ENCODE data around the gene NLRC5.
A peak's percentile ranks its signal among the peaks of the same experiment; 100 is the strongest.

NLRC5 gene

GRCh38 chr16:56961386-56961785 lies 28.0 kb upstream of the NLRC5 start:
- DNase-seq (ENCODE audit: low read depth): peak; percentile 70
- TF ChIP-seq CTCF (conservative IDR thresholded peaks at IDR 0.05; ENCODE audit: low read depth, low read length): no peak
- H3K4me3 ChIP-seq (ENCODE audit: low read depth, low read length): no peak overlapping the region

DNA sequence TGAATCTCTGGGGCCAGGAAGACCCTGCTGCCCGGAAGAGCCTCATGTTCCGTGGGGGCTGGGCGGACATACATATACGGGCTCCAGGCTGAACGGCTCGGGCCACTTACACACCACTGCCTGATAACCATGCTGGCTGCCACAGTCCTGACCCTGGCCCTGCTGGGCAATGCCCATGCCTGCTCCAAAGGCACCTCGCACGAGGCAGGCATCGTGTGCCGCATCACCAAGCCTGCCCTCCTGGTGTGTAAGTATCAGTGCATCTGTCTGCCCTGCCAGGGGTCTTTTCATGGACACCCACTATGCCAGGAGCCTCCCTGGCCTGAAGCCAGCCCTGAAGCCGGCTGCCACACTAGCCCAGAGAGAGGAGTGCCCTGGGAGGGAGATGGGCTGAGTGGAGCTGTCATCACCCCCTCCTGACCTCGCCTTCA lies 27.5 kb upstream of the NLRC5 start, which contains the start of gene CETP:
TSS of gene CETP (plus strand) at position 100 of the 431 bp plus-strand sequence. CDS start at position 130, 30 bp downstream.
- H3K4me3 ChIP-seq (ENCODE audit: low read depth, low read length): no peak within 1 kb of the TSS
- no peak for DNase-seq (ENCODE audit: low read depth)
- TF ChIP-seq CTCF (conservative IDR thresholded peaks at IDR 0.05; ENCODE audit: low read depth, low read length): no peak

GRCh38 chr16:56964243-56965148 lies 24.9 kb upstream of the NLRC5 start:
- H3K4me3 ChIP-seq (ENCODE audit: low read depth, low read length): no peak overlapping the region
- TF ChIP-seq CTCF (conservative IDR thresholded peaks at IDR 0.05; ENCODE audit: low read depth, low read length): peak; percentile 84
- DNase-seq (ENCODE audit: low read depth): peak; percentile 91

GRCh38 chr16:56965149-56966092 lies 23.9 kb upstream of the NLRC5 start:
- no peak for TF ChIP-seq CTCF (conservative IDR thresholded peaks at IDR 0.05; ENCODE audit: low read depth, low read length)
- DNase-seq (ENCODE audit: low read depth): peak; percentile 44
- H3K4me3 ChIP-seq (ENCODE audit: low read depth, low read length): no peak overlapping the region

DNA sequence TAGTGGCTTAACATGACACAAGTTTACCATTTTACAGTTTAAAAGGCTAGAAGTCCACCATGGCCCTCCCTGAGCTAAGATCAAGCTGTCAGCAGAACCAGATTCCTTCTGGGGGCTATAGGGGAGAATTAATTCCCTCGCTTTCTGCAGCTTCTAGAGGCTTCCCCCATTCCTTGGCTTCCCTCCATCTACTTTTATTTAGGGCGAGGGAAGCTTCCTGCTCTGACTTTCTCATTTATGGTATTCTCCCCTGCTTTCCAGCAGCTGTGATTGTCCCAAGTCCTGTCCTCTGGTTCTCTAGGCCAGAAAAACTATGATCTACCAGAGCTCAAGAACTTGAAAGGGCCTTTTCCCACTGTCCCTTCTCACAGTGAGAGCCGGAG lies 23.3 kb upstream of the NLRC5 start:
- H3K4me3 ChIP-seq (ENCODE audit: low read depth, low read length): no peak overlapping the region
- no peak for DNase-seq (ENCODE audit: low read depth)
- no peak for TF ChIP-seq CTCF (conservative IDR thresholded peaks at IDR 0.05; ENCODE audit: low read depth, low read length)

DNA sequence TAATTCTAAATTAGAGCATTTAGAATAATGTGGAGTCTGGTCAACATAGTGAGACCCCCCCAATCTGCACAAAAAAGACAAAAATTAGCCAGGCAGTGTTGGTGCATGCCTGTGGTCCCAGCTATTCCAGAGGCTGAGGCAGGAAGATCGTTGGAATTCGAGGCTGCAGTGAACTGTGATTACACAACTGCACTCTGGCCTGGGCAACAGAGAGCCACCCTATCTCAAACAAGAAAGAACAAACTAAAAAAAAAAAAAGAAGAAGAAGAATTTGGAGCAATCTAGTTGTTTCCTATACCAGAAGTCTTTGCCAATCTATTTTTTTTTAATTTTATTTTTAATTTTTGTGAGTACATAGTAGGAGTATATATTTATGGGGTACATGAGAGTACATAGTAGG lies 21.6 kb upstream of the NLRC5 start:
- H3K4me3 ChIP-seq (ENCODE audit: low read depth, low read length): no peak overlapping the region
- DNase-seq (ENCODE audit: low read depth): no peak
- TF ChIP-seq CTCF (conservative IDR thresholded peaks at IDR 0.05; ENCODE audit: low read depth, low read length): no peak

All from choroid plexus epithelial cell (primary cell).